NCI-H345 treated with DMSO at 0.1 percent for 48 hours (cell line): ENCODE results near the gene CCDC57.
"Not testable (repeated sequence)": the region's sequence is repeated elsewhere in the genome, so short reads cannot be mapped to it uniquely, and the experiment has no call there.

Experiments
- DNase-seq: peaks from one replicate; lab custom pipeline; 2025; ENCODE audit not compliant: unreplicated experiment; lab: John Stamatoyannopoulos, UW

CCDC57 gene

DNA sequence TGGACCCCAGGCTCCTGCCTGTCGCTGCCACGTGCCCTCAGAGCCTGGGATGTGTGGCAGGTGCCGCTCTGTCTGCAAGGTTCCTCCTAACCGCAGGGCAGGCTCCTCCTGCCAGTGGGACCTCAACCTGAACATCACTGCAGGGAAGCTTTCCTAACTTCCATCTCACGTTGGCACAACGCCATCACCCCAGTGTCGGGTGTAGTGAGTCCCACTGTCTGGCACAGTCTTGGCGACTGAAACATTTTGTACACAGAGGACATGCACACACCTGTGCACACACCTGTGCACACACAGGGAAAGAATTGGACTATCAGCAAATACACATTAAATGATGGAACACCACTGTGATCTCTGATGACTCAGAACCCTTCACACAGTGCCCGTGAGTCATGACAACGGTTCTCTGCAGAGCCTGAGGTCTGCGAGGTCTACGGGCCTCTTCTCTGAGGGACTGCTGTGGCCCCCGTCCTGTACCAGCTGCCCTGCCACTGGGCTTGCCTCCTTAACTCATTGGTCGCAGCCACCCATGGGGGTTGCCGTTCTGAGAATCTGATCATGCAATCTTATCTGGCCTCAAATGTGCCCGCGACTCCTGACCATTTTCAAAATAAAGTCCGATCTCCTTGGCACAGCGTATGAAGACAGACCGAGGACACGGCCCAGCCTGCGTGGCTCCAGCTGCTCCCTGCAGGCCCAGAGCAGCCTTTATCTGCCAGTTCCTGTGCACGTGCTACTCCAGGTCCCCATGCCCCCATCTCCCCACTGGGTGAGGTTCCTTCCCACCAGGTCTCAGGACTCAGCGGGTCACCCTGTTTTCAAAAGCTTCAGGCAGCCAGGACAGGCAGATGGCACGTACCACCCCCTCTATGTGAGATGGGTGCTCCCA is 7.6 kb downstream of the CCDC57 start:
- DNase-seq = peak; percentile 91

DNA sequence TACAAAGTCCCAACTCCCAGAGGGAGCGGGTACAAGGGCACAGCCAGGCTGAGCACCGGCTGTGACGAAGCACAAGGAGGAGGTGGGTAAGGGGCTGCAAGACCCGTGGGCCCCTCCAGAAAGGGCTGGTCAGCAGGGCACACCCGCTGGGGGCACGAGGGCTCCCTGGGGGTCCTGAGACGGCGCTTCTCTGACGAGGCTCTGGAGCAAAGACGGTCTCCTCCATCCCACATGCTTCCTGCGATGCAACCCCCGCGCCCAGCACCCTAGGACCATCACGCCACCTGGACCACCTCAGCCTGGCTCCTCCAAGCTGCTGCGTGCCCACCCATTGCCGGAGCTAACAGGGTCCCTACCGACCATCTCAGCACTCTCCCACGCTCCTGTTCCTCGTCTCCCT is 8.7 kb downstream of the CCDC57 start:
- no peak for DNase-seq

DNA sequence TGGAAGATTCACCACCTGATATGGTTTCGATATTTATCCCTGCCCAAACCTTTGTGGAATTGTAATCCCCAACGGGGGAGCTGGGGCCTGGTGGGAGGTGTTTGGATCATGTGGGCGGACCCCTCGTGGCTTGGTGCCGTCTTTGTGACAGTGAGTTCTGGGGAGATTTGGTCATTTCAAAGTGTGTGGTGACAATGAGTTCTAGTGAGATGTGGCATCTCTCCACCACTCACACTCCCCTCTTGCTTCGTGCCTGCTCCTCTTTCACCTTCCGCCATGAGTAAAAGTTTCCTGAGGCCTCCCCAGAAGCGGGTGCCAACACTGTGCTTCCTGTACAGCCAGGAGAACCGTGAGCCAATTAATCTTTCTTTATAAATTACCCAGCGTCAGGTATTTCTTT is 9.7 kb downstream of the CCDC57 start:
- DNase-seq = no peak

DNA sequence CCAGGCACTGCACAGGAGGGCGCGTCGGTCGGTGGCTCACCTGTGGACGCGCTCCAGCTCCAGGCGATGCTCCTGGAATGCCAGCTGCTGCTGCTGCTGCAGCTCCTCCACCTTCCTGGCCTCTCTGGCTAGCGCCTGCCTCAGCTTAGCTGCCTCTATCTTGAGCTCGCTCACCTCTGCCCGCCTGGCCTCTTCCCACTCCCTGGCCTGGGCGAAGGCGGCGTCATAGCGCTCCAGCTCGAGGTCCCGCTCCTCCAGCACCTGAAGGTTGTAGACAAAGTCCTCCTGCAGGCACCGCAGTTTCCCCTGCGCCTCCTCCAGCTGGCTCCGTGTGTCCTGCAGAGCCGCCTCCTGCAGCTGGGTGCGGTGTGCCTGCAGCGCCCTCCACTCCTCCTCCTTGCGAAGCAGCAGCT is 11.1 kb downstream of the CCDC57 start:
- DNase-seq = no peak

DNA sequence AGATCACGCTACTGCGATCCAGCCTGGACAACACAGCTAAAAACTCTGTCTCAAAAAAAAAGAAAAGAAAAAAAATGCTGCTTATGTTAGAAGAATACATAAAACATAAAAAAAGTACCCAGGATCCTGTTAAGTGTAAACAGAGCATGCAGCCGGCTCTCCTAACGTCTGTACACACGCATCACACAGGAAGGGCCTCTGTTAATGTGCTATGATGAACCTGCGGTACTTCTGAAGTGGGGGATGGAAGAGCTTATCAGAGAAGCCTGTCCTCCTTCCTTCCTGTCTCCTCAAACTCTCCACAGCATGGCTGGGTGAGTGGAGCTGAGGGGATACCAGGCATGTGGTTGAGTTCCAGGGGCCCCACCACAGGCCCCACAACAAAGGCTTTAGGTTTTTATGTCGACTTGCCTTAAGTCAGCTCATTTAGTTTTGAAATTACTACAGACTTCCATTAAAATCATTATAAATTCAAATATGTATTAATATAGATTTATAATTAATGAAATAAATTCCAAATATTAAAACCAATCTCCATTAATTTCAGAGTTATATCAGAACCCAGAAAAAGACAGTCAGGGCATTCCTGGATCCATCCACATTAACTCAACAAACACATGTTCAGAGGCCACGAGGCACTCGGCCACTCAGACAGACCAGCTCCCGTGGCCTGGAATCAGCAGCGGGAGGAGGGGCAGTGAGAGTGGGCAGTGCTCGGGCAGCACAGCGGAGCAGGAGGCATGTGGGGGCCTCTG is 11.7 kb downstream of the CCDC57 start:
- no peak for DNase-seq

DNA sequence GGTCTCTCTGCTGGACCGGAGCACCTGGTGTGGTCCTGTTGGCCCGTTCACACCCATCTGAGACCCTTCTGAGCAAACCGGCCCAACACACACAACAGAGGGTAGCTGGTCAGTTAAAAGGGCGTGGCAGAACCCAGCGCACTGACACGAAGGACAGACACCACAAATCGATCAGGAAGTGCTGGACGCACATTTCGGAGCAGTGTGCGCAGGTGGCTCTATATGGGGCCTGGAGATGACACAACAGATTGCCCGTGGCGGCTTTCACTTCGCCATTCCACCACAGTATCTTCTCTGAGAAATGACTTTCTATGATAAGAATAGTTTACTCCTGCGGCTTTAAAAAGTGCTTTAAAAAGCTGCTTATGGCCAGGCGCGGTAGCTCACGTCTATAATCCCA is 12.5 kb downstream of the CCDC57 start:
- no peak for DNase-seq

DNA sequence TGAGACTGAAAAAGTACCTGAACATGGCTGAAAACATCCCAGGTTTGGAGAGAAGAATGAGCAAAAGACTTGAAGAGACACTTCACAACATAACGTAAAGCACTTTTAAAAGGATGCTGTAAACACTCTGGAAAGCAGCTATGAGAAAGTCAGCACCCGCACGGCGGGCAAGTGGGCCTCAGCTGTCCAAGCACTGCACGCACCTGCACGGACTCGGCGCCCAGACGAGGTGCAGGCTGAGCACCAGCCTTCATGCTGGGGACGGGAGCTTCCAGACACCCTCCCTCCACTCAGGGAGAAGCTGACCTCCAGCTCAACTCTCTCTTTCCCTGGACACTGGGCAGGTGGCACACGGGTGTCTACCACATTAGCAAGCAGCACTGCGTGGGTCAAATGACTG is 13.1 kb downstream of the CCDC57 start:
- DNase-seq = no peak

DNA sequence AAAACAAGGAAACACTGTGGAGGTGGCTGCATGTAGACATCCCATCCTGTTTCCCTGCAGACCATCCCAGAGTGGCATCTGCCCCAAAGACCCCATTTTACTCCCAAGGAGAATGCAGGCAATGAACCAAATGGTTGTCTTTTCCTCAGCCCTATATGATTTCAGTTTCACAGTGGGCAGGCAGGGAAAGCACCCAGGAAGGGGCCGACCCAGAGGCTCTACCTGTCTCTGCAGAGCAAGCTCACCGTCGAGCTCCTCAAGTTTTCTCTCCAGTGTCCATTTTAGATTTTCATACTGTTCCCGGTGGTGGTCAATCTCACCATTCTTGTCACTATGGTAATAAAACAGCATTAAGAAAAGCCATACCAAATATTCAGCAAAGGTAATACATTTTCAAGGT is 14.6 kb downstream of the CCDC57 start:
- no peak for DNase-seq

DNA sequence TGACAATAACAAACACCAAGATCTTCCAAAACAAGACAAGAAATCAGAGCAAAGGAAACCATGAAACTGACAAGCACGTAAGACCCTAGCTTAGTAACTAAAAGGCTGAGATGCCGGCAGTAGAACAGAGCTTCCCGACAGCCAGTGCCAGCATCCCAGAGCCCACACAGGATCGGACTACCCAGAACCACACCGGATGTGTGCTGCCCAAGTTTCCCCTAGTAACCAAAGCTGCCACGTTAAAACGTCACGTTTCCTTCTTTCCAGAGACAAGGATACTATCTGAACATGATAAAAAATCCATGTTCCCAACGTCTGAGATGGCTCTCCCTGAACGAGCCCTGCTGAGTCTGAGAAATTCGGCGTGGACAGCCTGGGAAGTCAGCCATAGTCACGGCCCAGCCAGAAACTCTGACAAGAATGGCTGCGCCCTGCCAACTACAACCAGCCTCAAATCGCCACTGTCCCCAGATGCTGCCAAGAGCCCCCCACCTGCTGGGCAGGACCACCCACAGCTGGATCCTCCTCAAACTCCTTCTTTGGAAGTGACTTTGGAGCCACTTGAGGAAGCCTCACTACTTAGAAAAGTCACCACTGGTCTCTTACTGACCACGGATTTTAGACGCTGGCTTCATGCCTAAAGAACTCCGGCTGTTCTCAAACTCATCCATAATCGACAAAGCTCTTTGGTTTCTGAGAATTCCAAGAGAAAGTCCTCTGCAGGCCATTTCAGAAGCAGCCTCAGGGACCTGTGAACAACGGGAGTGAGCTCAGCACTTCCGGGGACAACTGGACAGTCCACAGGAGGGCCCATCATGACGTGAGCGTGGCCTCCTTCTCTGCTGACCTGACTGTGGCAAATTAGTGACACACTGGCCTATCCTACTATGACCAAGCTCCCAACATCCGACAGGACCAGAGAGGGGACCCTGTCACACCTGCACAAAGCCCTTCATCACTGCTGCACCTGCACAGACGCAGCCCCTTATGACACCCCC is 16.7 kb downstream of the CCDC57 start:
- DNase-seq = no peak

DNA sequence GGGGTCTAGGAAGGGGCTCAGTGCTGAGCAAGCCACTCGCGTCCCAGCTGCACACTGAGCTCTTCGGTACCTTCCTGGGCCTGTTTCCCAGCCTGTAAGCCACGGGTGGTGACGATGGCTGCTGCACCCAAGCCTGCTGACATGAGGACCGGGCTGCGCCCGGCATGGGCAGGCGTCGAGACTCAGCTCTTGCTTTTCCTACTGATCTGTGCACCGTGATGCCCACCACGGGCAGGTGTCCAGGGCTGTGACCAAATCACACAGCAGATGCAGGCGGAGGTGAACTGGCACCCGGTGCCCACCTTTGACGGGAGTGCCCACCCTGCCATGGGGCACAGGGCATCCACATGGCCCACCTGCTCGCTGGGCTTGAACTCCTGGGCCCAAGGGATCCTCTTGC is 17.9 kb downstream of the CCDC57 start:
- no peak for DNase-seq

DNA sequence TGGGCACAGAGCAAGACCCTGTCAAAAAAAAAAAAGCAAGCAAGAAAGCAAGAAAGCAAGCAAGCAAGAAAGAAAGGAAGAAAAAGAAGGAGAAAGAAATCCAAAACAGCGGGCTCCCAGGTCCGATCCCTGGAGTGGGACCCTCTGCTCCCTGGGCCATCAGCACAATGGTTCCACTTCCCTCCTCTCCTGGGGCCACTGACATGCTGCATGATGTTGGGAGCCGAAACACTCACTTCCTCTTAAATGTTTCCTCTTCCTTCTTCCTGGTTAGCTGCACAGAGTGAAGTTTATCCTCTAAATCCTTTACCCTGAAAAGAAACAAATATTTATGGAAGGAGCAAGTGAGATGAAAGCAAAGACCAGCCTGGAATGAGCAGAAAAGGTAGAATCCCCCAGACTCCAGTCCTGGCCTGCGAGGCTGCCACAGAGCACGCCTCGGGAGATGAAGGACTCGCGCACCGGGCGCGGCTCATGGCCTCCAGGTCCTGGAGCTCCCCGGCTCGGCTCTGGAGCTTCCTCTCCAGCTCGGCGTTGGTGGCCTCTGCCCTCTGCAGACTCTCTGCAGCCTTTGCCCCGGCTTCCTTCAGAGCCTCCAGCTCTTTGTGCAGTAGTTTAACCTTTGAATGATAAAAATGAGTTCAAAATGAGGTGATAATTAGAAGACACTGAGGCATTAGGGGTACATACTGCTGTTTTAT is 19.0 kb downstream of the CCDC57 start:
- DNase-seq = no peak

DNA sequence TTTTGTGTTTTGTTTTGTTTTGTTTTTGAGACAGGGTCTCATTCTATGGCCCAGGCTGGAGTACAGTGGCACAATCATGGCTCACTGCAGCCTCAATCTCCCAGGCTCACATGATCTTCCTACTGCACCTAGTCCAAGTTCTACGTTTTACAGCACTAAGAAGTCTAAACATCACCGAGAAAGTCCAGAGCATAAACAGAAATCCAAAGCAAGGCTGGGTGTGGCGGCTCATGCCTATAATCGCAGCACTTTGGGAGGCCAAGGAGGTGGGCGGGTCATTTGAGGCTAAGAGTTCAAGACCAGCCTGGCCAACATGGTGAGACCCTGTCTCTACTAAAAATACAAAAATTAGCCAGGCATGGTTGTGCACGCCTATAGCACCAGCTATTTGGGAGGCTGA is 19.6 kb downstream of the CCDC57 start:
- not testable (repeated sequence) for DNase-seq

DNA sequence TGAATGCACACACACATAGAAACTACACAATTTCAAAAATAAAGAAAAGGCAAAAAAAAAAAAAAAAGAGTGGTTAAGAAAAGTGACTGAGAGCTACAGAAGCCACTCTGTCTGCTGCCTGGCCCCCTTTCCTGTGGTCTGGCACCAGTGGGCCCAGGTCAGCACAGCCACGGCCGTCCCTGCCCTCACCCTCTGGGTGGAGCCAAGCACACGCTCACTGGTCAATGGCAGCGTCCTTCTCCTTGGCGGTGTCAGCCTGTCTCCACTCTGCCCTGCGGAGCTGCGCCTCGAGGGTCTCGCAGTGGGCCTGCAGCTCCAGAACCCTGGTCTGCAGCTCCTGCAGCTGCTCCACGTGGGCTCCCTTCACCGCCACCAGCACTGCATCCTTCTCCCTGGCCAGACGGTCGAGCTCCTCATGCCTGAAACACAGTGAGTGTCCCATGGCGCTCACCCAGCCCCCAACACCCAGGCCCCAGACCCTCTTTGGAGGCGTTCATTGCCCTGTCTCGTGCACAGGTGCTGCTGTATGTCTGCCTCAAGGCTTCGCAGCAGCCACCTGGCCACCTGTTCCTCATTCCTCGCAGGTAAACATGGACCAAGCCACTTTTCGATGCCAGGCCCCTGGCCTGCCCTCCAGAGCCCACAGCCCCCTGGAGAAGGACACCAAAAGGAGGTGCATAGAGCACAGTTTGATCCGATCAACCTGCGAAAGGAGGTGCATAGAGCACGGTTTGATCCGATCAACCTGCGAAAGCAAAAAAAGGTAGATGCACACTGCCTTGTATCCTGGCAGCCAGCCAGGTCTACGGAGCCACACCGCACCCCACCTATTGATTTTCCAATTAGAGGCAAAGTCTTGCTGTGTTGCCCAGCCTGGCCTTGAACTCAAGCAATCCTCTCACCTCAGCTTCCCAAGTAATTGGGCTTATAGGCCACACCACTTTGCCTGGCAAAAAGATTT is 24.4 kb downstream of the CCDC57 start:
- DNase-seq = peak; percentile 41

DNA sequence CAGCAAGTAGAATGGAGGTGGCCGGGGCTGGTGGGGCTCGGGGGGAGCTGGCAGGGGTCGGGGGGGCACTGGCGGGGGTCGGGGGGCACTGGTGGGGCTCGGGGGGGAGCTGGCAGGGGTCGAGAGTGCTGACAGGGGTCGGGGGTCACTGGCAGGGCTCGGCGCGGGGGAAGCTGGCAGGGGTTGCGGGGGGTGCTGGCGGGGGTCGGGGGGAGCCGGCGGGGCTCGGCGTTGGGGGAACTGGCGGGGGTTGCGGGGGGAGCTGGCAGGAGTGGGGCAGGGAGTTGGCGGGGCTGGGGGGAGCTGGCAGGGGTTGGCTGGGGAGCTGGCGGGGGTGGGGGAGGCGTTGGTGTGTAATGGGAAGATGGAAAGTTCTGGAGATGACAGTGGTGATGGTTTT is 25.1 kb downstream of the CCDC57 start:
- no peak for DNase-seq

DNA sequence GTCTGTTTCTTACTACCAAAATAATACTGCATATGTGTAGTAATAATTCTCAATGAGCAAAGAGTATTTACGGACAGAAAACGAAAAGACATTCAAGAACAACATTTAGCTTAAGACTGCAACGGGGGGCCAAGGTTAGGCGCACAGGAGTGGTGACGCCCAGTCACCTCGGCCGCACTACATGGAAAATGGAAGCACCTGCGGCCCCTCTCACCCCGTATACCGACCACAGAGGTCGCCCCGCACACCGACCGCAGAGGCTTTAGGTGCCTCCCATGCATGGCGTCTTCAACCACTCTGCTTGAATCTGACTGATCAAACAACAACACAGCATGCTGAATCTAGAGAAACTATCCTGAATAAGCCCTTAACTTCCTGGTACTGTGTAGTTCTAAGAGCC is 26.4 kb downstream of the CCDC57 start:
- no peak for DNase-seq

DNA sequence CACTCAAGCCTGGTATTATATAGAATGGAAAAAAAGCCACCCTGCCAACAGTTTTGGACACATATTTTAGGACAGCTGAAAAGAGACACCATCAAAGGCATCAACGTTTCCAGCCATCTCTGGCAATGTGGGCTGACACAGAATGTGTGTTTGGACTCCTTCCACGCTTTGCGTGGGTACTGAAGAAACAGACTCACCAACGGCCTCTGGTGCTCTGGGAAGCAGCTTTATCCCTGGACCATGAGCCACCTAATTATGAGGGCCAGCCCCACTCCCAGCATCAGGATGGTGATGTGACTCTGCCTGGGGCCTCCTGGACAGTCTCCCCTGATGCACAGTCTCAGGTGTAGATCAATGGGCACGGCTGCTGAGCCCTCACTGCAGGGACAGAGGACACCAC is 27.9 kb downstream of the CCDC57 start:
- DNase-seq = no peak

DNA sequence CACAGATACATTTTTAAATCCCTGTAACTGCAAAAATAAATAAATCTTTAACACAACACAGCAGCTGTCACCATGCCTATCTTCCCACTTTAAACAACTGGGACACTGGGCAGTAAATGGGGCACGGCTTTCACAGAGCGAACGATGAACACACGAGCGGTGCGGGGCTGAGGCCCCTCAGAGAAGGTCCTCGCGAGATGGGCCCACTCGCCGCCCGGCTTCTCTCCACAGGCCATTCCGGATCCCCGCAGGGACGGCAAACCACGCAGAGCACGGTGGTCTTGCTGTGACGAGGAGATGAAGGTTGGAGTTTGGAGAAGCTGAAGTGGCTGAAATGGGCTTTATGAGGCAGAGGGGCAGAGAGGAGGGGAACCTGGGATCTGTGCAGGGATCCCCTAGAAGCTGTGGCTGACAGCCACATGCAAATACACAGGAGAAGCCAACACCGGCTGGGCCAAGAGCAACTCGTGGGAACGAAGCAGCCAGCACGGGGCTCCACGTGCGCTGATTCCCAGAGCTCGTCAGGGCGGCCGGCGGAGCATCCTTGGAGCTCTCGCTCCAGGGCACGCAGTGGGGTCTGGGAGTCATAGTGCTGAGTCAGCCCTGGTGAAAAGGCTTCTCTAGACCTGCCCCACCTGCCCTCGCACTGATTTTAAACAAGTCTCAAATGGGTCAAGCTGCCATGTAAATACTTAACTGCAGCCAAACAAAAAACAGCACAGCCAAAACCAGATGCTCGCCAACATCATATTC is 31.7 kb downstream of the CCDC57 start:
- no peak for DNase-seq

DNA sequence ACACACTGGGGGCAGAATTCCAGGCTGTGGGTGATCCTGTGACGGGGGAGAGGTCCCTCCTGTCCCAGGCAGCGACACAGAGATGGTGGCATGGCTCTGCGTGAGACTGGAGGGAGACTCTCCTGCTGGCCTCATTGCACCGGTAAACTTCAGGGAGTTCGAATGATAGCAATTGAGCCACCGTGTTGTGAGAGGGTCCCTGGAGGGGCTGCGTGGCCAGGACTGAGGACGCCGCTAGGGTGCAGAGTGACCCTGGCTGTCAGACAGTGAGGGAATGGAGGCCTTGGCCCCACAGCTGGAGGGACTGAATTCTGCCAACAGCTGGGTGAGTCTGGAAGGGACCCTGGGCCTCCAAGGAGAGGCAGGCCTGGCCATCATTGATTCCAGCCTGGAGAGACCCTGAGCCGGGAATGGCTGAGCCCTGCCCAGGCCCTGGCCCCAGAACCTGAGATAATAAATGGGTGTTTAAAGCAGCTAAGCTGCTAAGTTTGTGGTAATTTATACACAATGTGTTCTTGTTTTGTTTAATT is 32.6 kb downstream of the CCDC57 start:
- no peak for DNase-seq
